Measurements from ENCODE around the gene ASCC1. TPM values are rescaled to one million over a fixed set of nuclear protein-coding genes. Genes with fewer than 3 reads are reported as not detected.

The ASCC1 gene
- total RNA-seq, 1 donor from 2014 or later = 33.3 TPM

- H3K9me3 Mint-ChIP-seq (ENCODE audit: unreplicated experiment) = peaks cover 31% of the 10 kb centered on the region
- DNase-seq = no peak
- peaks cover 44% of the 10 kb centered on the region for H3K4me1 Mint-ChIP-seq (ENCODE audit: low read depth, unreplicated experiment)
- TF ChIP-seq CTCF (IDR thresholded peaks at IDR 0.05; ENCODE audit: partially characterized antibody, unreplicated experiment) = no peak
- H3K27ac Mint-ChIP-seq (ENCODE audit: unreplicated experiment) = peak overlapping the region; percentile 90
- H3K27me3 Mint-ChIP-seq (ENCODE audit: unreplicated experiment) = peaks cover 21% of the 10 kb centered on the region
- H3K4me3 Mint-ChIP-seq (ENCODE audit: unreplicated experiment) = peak overlapping the region; percentile 83
- no peaks in the 10 kb centered on the region for H3K36me3 Mint-ChIP-seq (ENCODE audit: unreplicated experiment)
Observed at GRCh38 chr10:72081772-72082590, 134.1 kb downstream of the ASCC1 start.

GRCh38 chr10:72081210-72081609, 134.9 kb downstream of the ASCC1 start:
- DNase-seq = no peak
- peaks cover 26% of the 10 kb centered on the region for H3K9me3 Mint-ChIP-seq (ENCODE audit: unreplicated experiment)
- peaks cover 45% of the 10 kb centered on the region for H3K4me1 Mint-ChIP-seq (ENCODE audit: low read depth, unreplicated experiment)
- peak overlapping the region; percentile 90 for H3K27ac Mint-ChIP-seq (ENCODE audit: unreplicated experiment)
- H3K27me3 Mint-ChIP-seq (ENCODE audit: unreplicated experiment) = peaks cover 15% of the 10 kb centered on the region
- H3K36me3 Mint-ChIP-seq (ENCODE audit: unreplicated experiment) = no peaks in the 10 kb centered on the region
- no peak for TF ChIP-seq CTCF (IDR thresholded peaks at IDR 0.05; ENCODE audit: partially characterized antibody, unreplicated experiment)
- peak overlapping the region; percentile 83 for H3K4me3 Mint-ChIP-seq (ENCODE audit: unreplicated experiment)

- no peak for TF ChIP-seq CTCF (IDR thresholded peaks at IDR 0.05; ENCODE audit: partially characterized antibody, unreplicated experiment)
- H3K4me1 Mint-ChIP-seq (ENCODE audit: low read depth, unreplicated experiment) = peaks cover 39% of the 10 kb centered on the region
- no peak overlapping the region for H3K27ac Mint-ChIP-seq (ENCODE audit: unreplicated experiment)
- no peak for DNase-seq
- peaks cover 10% of the 10 kb centered on the region for H3K27me3 Mint-ChIP-seq (ENCODE audit: unreplicated experiment)
- peaks cover 19% of the 10 kb centered on the region for H3K9me3 Mint-ChIP-seq (ENCODE audit: unreplicated experiment)
- no peaks in the 10 kb centered on the region for H3K36me3 Mint-ChIP-seq (ENCODE audit: unreplicated experiment)
- H3K4me3 Mint-ChIP-seq (ENCODE audit: unreplicated experiment) = peak overlapping the region; percentile 52
Observed at GRCh38 chr10:72080042-72080975, 135.8 kb downstream of the ASCC1 start.

GRCh38 chr10:72079356-72079755, 136.7 kb downstream of the ASCC1 start:
- no peak for DNase-seq

More at GRCh38 chr10:72079356-72079755, 136.7 kb downstream of the ASCC1 start:
- Mint-ChIP-seq H3K9me3 (ENCODE audit: unreplicated experiment) (peaks cover 16% of the 10 kb centered on the region), H3K27ac (ENCODE audit: unreplicated experiment) (no peak overlapping the region), H3K36me3 (ENCODE audit: unreplicated experiment) (no peaks in the 10 kb centered on the region), H3K4me3 (ENCODE audit: unreplicated experiment) (no peak overlapping the region), H3K4me1 (ENCODE audit: low read depth, unreplicated experiment) (peaks cover 36% of the 10 kb centered on the region), H3K27me3 (ENCODE audit: unreplicated experiment) (peaks cover 6% of the 10 kb centered on the region)
- TF ChIP-seq CTCF (IDR thresholded peaks at IDR 0.05; ENCODE audit: partially characterized antibody, unreplicated experiment) = no peak

Data from glutamatergic neuron (in vitro differentiated cells).